Astrocyte (in vitro differentiated cells and primary cell): ENCODE results near the gene LCAT. TPM values are rescaled to one million over a fixed set of nuclear protein-coding genes. Genes with fewer than 3 reads are reported as not detected.
"Not testable (repeated sequence)": the region's sequence is repeated elsewhere in the genome, so short reads cannot be mapped to it uniquely, and the experiment has no call there.

ENCODE experiments used
- DNase-seq: peaks from one replicate; pipeline ENCODE4 v3.0.0-alpha.2; 2010; ENCODE audit warnings: low read depth
- FAIRE-seq: peaks from 2 replicates; lab custom pipeline; 2011; peaks lifted over from hg19 to GRCh38; lab: Jason Lieb, UNC
- H2AFZ ChIP-seq: 2 replicates; pipeline ENCODE4 v1.6.0; 2012; ENCODE audit warnings: low read depth, low read length, inconsistent platforms
- H3K27ac ChIP-seq: 2 replicates; pipeline ENCODE4 v1.5.1; 2011; ENCODE audit warnings: low read depth, low read length, inconsistent platforms
- H3K27me3 ChIP-seq: 2 replicates; pipeline ENCODE4 v1.6.0; 2011; ENCODE audit warnings: low read length, inconsistent platforms; ENCODE audit not compliant: insufficient read depth
- H3K36me3 ChIP-seq: 2 replicates; pipeline ENCODE4 v1.5.1; 2011; ENCODE audit warnings: low read length, inconsistent platforms; ENCODE audit not compliant: insufficient read depth
- H3K4me1 ChIP-seq: 2 replicates; pipeline ENCODE4 v1.5.1; 2011; ENCODE audit warnings: low read length, inconsistent platforms; ENCODE audit not compliant: insufficient read depth
- H3K4me2 ChIP-seq: 2 replicates; pipeline ENCODE4 v1.6.0; 2012; ENCODE audit warnings: low read length, inconsistent platforms
- H3K4me3 ChIP-seq: 2 replicates; pipeline ENCODE4 v1.5.1; 2011; ENCODE audit warnings: low read depth, mild to moderate bottlenecking, low read length, inconsistent platforms; ENCODE audit not compliant: insufficient read depth
- H3K79me2 ChIP-seq: 2 replicates; pipeline ENCODE4 v1.6.0; 2012; ENCODE audit warnings: mild to moderate bottlenecking, low read length, inconsistent platforms; ENCODE audit not compliant: insufficient read depth
- H3K9ac ChIP-seq: 2 replicates; pipeline ENCODE4 v1.6.0; 2012; ENCODE audit warnings: mild to moderate bottlenecking, low read length, inconsistent platforms
- H3K9me3 ChIP-seq: 2 replicates; pipeline ENCODE4 v1.5.1; 2012; ENCODE audit warnings: low read depth, mild to moderate bottlenecking, low read length, inconsistent platforms; ENCODE audit not compliant: insufficient read depth
- H4K20me1 ChIP-seq: 2 replicates; pipeline ENCODE4 v1.6.0; 2012; ENCODE audit warnings: low read length, inconsistent platforms; ENCODE audit not compliant: insufficient read depth
- H3K27ac Mint-ChIP-seq: one replicate; pipeline ENCODE4 v1.8.0; 2021; ENCODE audit warnings: mild to moderate bottlenecking, mixed read lengths; ENCODE audit not compliant: unreplicated experiment
- H3K27me3 Mint-ChIP-seq: one replicate; pipeline ENCODE4 v1.8.0; 2021; ENCODE audit warnings: low read depth, mixed read lengths; ENCODE audit not compliant: unreplicated experiment
- H3K36me3 Mint-ChIP-seq: one replicate; pipeline ENCODE4 v1.8.0; 2021; ENCODE audit warnings: low read depth, mixed read lengths; ENCODE audit not compliant: unreplicated experiment
- H3K4me1 Mint-ChIP-seq: one replicate; pipeline ENCODE4 v1.8.0; 2021; ENCODE audit warnings: low read depth, mixed read lengths; ENCODE audit not compliant: unreplicated experiment
- H3K4me3 Mint-ChIP-seq: one replicate; pipeline ENCODE4 v1.8.0; 2021; ENCODE audit warnings: mild to moderate bottlenecking, moderate library complexity, mixed read lengths; ENCODE audit not compliant: unreplicated experiment
- H3K9me3 Mint-ChIP-seq: one replicate; pipeline ENCODE4 v1.8.0; 2021; ENCODE audit warnings: mild to moderate bottlenecking, mixed read lengths; ENCODE audit not compliant: unreplicated experiment
- CTCF ChIP-seq: IDR thresholded peaks from 2 replicates; pipeline ENCODE4 v1.5.1; 2011; ENCODE audit warnings: low read depth, mild to moderate bottlenecking, inconsistent platforms, low read length, moderate library complexity; ENCODE audit not compliant: insufficient read depth
- EZH2 ChIP-seq: IDR thresholded peaks from 2 replicates; pipeline ENCODE4 v1.6.1; 2012; ENCODE audit warnings: mild to moderate bottlenecking, low read length, inconsistent platforms; ENCODE audit not compliant: insufficient read depth
- total RNA-seq: library from RNA; stranded (reverse); gene quantifications from 2 replicates; pipeline ENCODE4 v1.2.1, GENCODE V29; 2021

Gene LCAT
- total RNA-seq, 1 donor from 2014 or later = 37.9 TPM

- H3K27me3 ChIP-seq = no peaks in the 10 kb centered on the region
- Mint-ChIP-seq H3K4me3 (no peak overlapping the region), H3K27ac (peak overlapping the region; percentile 12), H3K4me1 (peaks cover 30% of the 10 kb centered on the region), H3K9me3 (no peaks in the 10 kb centered on the region), H3K27me3 (no peaks in the 10 kb centered on the region), H3K36me3 (peaks cover 10% of the 10 kb centered on the region)
- H3K4me2 ChIP-seq = no peak overlapping the region
- TF ChIP-seq EZH2 (no peak), CTCF (no peak)
- H3K27ac ChIP-seq = no peak overlapping the region
- DNase-seq = no peak
- H3K4me1 ChIP-seq = peaks cover 18% of the 10 kb centered on the region
- no peak for FAIRE-seq
- peaks cover 66% of the 10 kb centered on the region for H4K20me1 ChIP-seq
- no peaks in the 10 kb centered on the region for H3K36me3 ChIP-seq
- no peak overlapping the region for H2AFZ ChIP-seq
- H3K4me3 ChIP-seq = no peak overlapping the region
- no peak overlapping the region for H3K9ac ChIP-seq
- peaks cover 29% of the 10 kb centered on the region for H3K79me2 ChIP-seq
- no peaks in the 10 kb centered on the region for H3K9me3 ChIP-seq
These were observed 27.8 kb downstream of the LCAT start for GRCh38 chr16:67915831-67916723.

- not testable (repeated sequence) for H3K4me3 Mint-ChIP-seq, H3K27me3 Mint-ChIP-seq, H3K27me3 ChIP-seq, H3K27ac ChIP-seq, H3K27ac Mint-ChIP-seq, DNase-seq, H3K9me3 ChIP-seq, H3K9me3 Mint-ChIP-seq, FAIRE-seq, H3K4me2 ChIP-seq, H3K36me3 ChIP-seq, H2AFZ ChIP-seq, H3K9ac ChIP-seq, H3K4me3 ChIP-seq
- peaks cover 18% of the 10 kb centered on the region for H3K4me1 ChIP-seq
- H4K20me1 ChIP-seq = peaks cover 64% of the 10 kb centered on the region
- H3K79me2 ChIP-seq = peaks cover 29% of the 10 kb centered on the region
- Mint-ChIP-seq H3K4me1 (peaks cover 30% of the 10 kb centered on the region), H3K36me3 (peaks cover 10% of the 10 kb centered on the region)
These were observed 28.5 kb downstream of the LCAT start for GRCh38 chr16:67915496-67915769.

- FAIRE-seq (no peak), DNase-seq (no peak)
- no peak overlapping the region for H3K27ac Mint-ChIP-seq
- Histone ChIP-seq H3K27ac (no peak overlapping the region), H3K9me3 (no peaks in the 10 kb centered on the region), H2AFZ (no peak overlapping the region), H3K9ac (no peak overlapping the region), H3K4me1 (peaks cover 18% of the 10 kb centered on the region), H3K36me3 (no peaks in the 10 kb centered on the region), H3K27me3 (no peaks in the 10 kb centered on the region), H3K79me2 (peaks cover 31% of the 10 kb centered on the region), H3K4me3 (no peak overlapping the region), H3K4me2 (no peak overlapping the region), H4K20me1 (peaks cover 60% of the 10 kb centered on the region)
- TF ChIP-seq CTCF = no peak
- TF ChIP-seq EZH2 = no peak
- no peaks in the 10 kb centered on the region for H3K9me3 Mint-ChIP-seq
- no peak overlapping the region for H3K4me3 Mint-ChIP-seq
- peaks cover 12% of the 10 kb centered on the region for H3K36me3 Mint-ChIP-seq
- H3K27me3 Mint-ChIP-seq = no peaks in the 10 kb centered on the region
- H3K4me1 Mint-ChIP-seq = peaks cover 30% of the 10 kb centered on the region
These were observed 29.0 kb downstream of the LCAT start for GRCh38 chr16:67914758-67915495.
